ENCODE results near the gene RBCK1.

- TF ChIP-seq MXI1 (IDR thresholded peaks at IDR 0.05; ENCODE audit: borderline replicate concordance, low read depth, low read length) (no peak), SMC3 (IDR thresholded peaks at IDR 0.05; ENCODE audit: low read depth, low read length) (no peak), CTCF (conservative IDR thresholded peaks at IDR 0.05; ENCODE audit: low read depth, low read length) (no peak), RAD21 (IDR thresholded peaks at IDR 0.05; ENCODE audit: low read length) (no peak), NFE2L2 (IDR thresholded peaks at IDR 0.05; ENCODE audit: low read depth, low read length) (no peak)
Measured at GRCh38 chr20:399182-399707, 8.9 kb upstream of the RBCK1 start.

Data from IMR-90 (cell line).